H1 (cell line): Measurements from ENCODE around the gene LDLRAD4. TPM values are rescaled to one million over a fixed set of nuclear protein-coding genes. Genes with fewer than 3 reads are reported as not detected.

Experiments
- CTCF ChIA-PET: fragments of 300-600 bp; sonication (Branson Sonifier 250); formaldehyde crosslinking; loops from one replicate; lab custom pipeline; 2021; ENCODE audit not compliant: partially characterized antibody; lab: Charles Lee
- POLR2A ChIA-PET: fragments of 300-600 bp; sonication (Branson Sonifier 250); formaldehyde crosslinking; loops from one replicate; lab custom pipeline; 2021; ENCODE audit warnings: inconsistent platforms; ENCODE audit not compliant: partially characterized antibody; lab: Charles Lee
- DNase-seq, 2 experiments: peaks; one replicate each; pipeline versions ENCODE4 v3.0.0 to v3.0.0-alpha.2; 2010 to 2022; ENCODE audit warnings: low spot score in 2 of 2, low read depth in 1 of 2, mixed read lengths in 1 of 2
- FAIRE-seq: peaks from 2 replicates; lab custom pipeline; 2011; peaks lifted over from hg19 to GRCh38; lab: Jason Lieb, UNC
- H2AFZ ChIP-seq: 2 replicates; pipeline ENCODE4 v1.8.1; 2012; ENCODE audit warnings: low read length, inconsistent platforms
- H2AK5ac ChIP-seq: 2 replicates; pipeline ENCODE4 v1.6.1; 2013; ENCODE audit warnings: low read depth, low read length
- H2BK120ac ChIP-seq: replicated peaks from 2 replicates; pipeline ENCODE3; 2013; ENCODE audit warnings: low read depth, low read length, inconsistent platforms
- H2BK12ac ChIP-seq: 2 replicates; pipeline ENCODE4 v1.6.1; 2013; ENCODE audit warnings: low read depth, low read length
- H2BK15ac ChIP-seq: 2 replicates; pipeline ENCODE4 v1.6.1; 2013; ENCODE audit warnings: low read length
- H2BK20ac ChIP-seq: 2 replicates; pipeline ENCODE4 v1.6.1; 2013; ENCODE audit warnings: low read length
- H2BK5ac ChIP-seq: 2 replicates; pipeline ENCODE4 v1.6.1; 2013; ENCODE audit warnings: low read depth, low read length
- H3K14ac ChIP-seq: 2 replicates; pipeline ENCODE4 v1.6.1; 2013; ENCODE audit warnings: inconsistent platforms; ENCODE audit not compliant: insufficient read length
- H3K18ac ChIP-seq: 2 replicates; pipeline ENCODE4 v1.6.1; 2013; ENCODE audit warnings: low read length; ENCODE audit errors: extremely low read depth
- H3K23ac ChIP-seq: 2 replicates; pipeline ENCODE4 v1.6.1; 2013; ENCODE audit warnings: inconsistent platforms; ENCODE audit not compliant: insufficient read length
- H3K23me2 ChIP-seq: 2 replicates; pipeline ENCODE4 v1.6.1; 2013; ENCODE audit warnings: low read depth, low read length
- H3K27ac ChIP-seq: 2 replicates; pipeline ENCODE4 v1.6.1; 2011; ENCODE audit warnings: low read depth, low read length, inconsistent platforms
- H3K27me3 ChIP-seq, 4 experiments: replicated peaks in 1 of 4; 1 replicate in 1 of 4; 2 replicates in 3 of 4; pipeline versions ENCODE4 v1.6.1 to v1.8.1; 2011 to 2013; ENCODE audit warnings: low read length in 3 of 4, mild to moderate bottlenecking in 3 of 4, inconsistent platforms in 2 of 4, mixed read lengths in 2 of 4, moderate library complexity in 1 of 4; ENCODE audit not compliant: control insufficient read depth in 3 of 4, insufficient read depth in 3 of 4; ENCODE audit errors: extremely low read depth in 1 of 4
- H3K36me3 ChIP-seq, 4 experiments: 2 replicates each; pipeline versions ENCODE4 v1.6.1 to v1.8.1; 2011 to 2013; ENCODE audit warnings: mild to moderate bottlenecking in 4 of 4, low read length in 3 of 4, moderate library complexity in 2 of 4, control low read depth in 1 of 4, inconsistent platforms in 1 of 4; ENCODE audit not compliant: insufficient read depth in 4 of 4, control insufficient read depth in 2 of 4
- H3K4ac ChIP-seq: replicated peaks from 2 replicates; pipeline ENCODE3; 2013; ENCODE audit warnings: low read length, low read depth, mixed read lengths, inconsistent platforms; ENCODE audit not compliant: insufficient read length
- H3K4me1 ChIP-seq, 4 experiments: replicated peaks in 1 of 4; 1 replicate in 1 of 4; 2 replicates in 3 of 4; pipeline versions ENCODE4 v1.6.1 to v1.8.1; 2011 to 2013; ENCODE audit warnings: low read length in 3 of 4, inconsistent platforms in 2 of 4, mixed read lengths in 1 of 4; ENCODE audit not compliant: insufficient read depth in 4 of 4, control insufficient read depth in 3 of 4
- H3K4me2 ChIP-seq, 2 experiments: 2 replicates each; pipeline versions ENCODE4 v1.6.1 to v1.8.1; 2011 to 2013; ENCODE audit warnings: low read depth in 2 of 2, low read length in 2 of 2, control low read depth in 1 of 2, inconsistent platforms in 1 of 2, mild to moderate bottlenecking in 1 of 2; ENCODE audit not compliant: insufficient read depth in 1 of 2
- H3K4me3 ChIP-seq, 4 experiments: fragments of 200-600, 300-600 bp in 1 of 4; sonication (generic), shearing (Covaris generic), sonication (Bioruptor Twin) in 1 of 4; 2 replicates each; pipeline versions ENCODE4 v1.5.1 to v1.8.1; 2011 to 2016; ENCODE audit warnings: low read length in 4 of 4, low read depth in 3 of 4, control low read depth in 2 of 4, inconsistent platforms in 2 of 4, mild to moderate bottlenecking in 2 of 4, mixed read lengths in 1 of 4, moderate library complexity in 1 of 4; ENCODE audit not compliant: insufficient read depth in 2 of 4; ENCODE audit errors: extremely low read depth in 1 of 4
- H3K56ac ChIP-seq: replicated peaks from 2 replicates; pipeline ENCODE3; 2013; ENCODE audit warnings: low read depth, mild to moderate bottlenecking, mixed read lengths, low read length, inconsistent platforms; ENCODE audit not compliant: insufficient read length
- H3K79me1 ChIP-seq: 2 replicates; pipeline ENCODE4 v1.6.1; 2013; ENCODE audit warnings: low read depth, low read length, control low read depth
- H3K79me2 ChIP-seq, 2 experiments: 2 replicates each; pipeline versions ENCODE4 v1.6.1 to v1.8.1; 2012 to 2013; ENCODE audit warnings: low read length in 2 of 2, mild to moderate bottlenecking in 2 of 2, inconsistent platforms in 1 of 2; ENCODE audit not compliant: insufficient read depth in 2 of 2, control insufficient read depth in 1 of 2
- H3K9ac ChIP-seq, 4 experiments: replicated peaks in 1 of 4; 1 replicate in 1 of 4; 2 replicates in 3 of 4; pipeline versions ENCODE4 v1.6.1 to v1.8.1; 2011 to 2013; ENCODE audit warnings: low read depth in 3 of 4, low read length in 3 of 4, control low read depth in 2 of 4, mild to moderate bottlenecking in 2 of 4, moderate library complexity in 2 of 4, inconsistent platforms in 1 of 4; ENCODE audit errors: extremely low read depth in 1 of 4
- H3K9me3 ChIP-seq, 2 experiments: 2 replicates each; pipeline versions ENCODE4 v1.6.1 to v1.8.1; 2012 to 2013; ENCODE audit warnings: mild to moderate bottlenecking in 2 of 2, moderate library complexity in 2 of 2, control low read depth in 1 of 2, inconsistent platforms in 1 of 2, low read depth in 1 of 2, low read length in 1 of 2, mixed read lengths in 1 of 2; ENCODE audit not compliant: insufficient read depth in 2 of 2
- H4K20me1 ChIP-seq, 2 experiments: replicated peaks in 1 of 2; 2 replicates each; pipeline versions ENCODE3 to v1.8.1; 2011 to 2013; ENCODE audit warnings: inconsistent platforms in 2 of 2, low read length in 2 of 2, mild to moderate bottlenecking in 1 of 2; ENCODE audit not compliant: insufficient read depth in 2 of 2, control insufficient read depth in 1 of 2
- H4K5ac ChIP-seq: 2 replicates; pipeline ENCODE4 v1.6.1; 2013; ENCODE audit warnings: low read length, low read depth, mixed read lengths, inconsistent platforms; ENCODE audit not compliant: insufficient read length
- H4K8ac ChIP-seq: 2 replicates; pipeline ENCODE4 v1.8.0; 2013; ENCODE audit warnings: mild to moderate bottlenecking, moderate library complexity, low read length, inconsistent platforms; ENCODE audit not compliant: insufficient read depth; ENCODE audit errors: extremely low read depth
- H4K91ac ChIP-seq: replicated peaks from 2 replicates; pipeline ENCODE3; 2013; ENCODE audit warnings: low read length, mixed read lengths, inconsistent platforms; ENCODE audit not compliant: insufficient read length
- ASH2L ChIP-seq: fragments of 200-600, 300-600 bp; sonication (generic); IDR thresholded peaks from one replicate; pipeline ENCODE4 v1.7.1; 2017; ENCODE audit warnings: low read length
- CREB1 ChIP-seq: IDR thresholded peaks from 2 replicates; pipeline ENCODE4 v1.6.1; 2012; ENCODE audit warnings: inconsistent platforms
- CTCF ChIP-seq, 3 experiments: IDR thresholded peaks; 1 replicate in 2 of 3; 2 replicates in 1 of 3; pipeline versions ENCODE4 v1.5.1 to v1.6.1; 2011; ENCODE audit warnings: low read length in 3 of 3, mild to moderate bottlenecking in 3 of 3, inconsistent platforms in 2 of 3, low read depth in 1 of 3, moderate library complexity in 1 of 3; ENCODE audit not compliant: insufficient read depth in 1 of 3; ENCODE audit errors: control extremely low read depth in 1 of 3
- EGR1 ChIP-seq: IDR thresholded peaks from 2 replicates; pipeline ENCODE4 v1.6.1; 2011; ENCODE audit warnings: low read depth, low read length, borderline replicate concordance
- EP300 ChIP-seq, 2 experiments: IDR thresholded peaks; 1 replicate in 1 of 2; 2 replicates in 1 of 2; pipeline ENCODE4 v1.6.1; 2011 to 2012; ENCODE audit warnings: low read depth in 2 of 2, low read length in 2 of 2, mild to moderate bottlenecking in 2 of 2, borderline replicate concordance in 1 of 2, inconsistent platforms in 1 of 2, moderate library complexity in 1 of 2
- HDAC6 ChIP-seq: IDR thresholded peaks from one replicate; pipeline ENCODE4 v1.7.1; 2012; ENCODE audit warnings: low read depth, mild to moderate bottlenecking, inconsistent platforms, low read length, moderate library complexity
- NRF1 ChIP-seq: IDR thresholded peaks from 2 replicates; pipeline ENCODE4 v1.6.1; 2011; ENCODE audit warnings: mild to moderate bottlenecking, low read depth, low read length, improper control_type of control experiment
- RAD21 ChIP-seq, 2 experiments: IDR thresholded peaks in 1 of 2; conservative IDR thresholded peaks in 1 of 2; 2 replicates each; pipeline ENCODE4 v1.6.1; 2011; ENCODE audit warnings: low read depth in 2 of 2, low read length in 2 of 2, improper control_type of control experiment in 1 of 2, inconsistent platforms in 1 of 2, mild to moderate bottlenecking in 1 of 2, moderate library complexity in 1 of 2
- SIRT6 ChIP-seq: IDR thresholded peaks from one replicate; pipeline ENCODE4 v1.7.1; 2012; ENCODE audit warnings: low read length, inconsistent platforms
- ZNF274 ChIP-seq: IDR thresholded peaks from 2 replicates; pipeline ENCODE4 v1.7.0; 2012; ENCODE audit warnings: low read length, borderline replicate concordance; ENCODE audit errors: extremely low read depth
- WGBS, 2 experiments: shearing (Covaris generic) in 1 of 2; methylation state at CpG; one replicate each; pipeline versions ENCODE4 v1.1.6 to v1.1.7; 2013 to 2015; ENCODE audit warnings: low lambda C conversion rate in 2 of 2, mixed read lengths in 2 of 2, inconsistent platforms in 1 of 2, low coverage in 1 of 2, missing lambda C conversion rate in 1 of 2; ENCODE audit not compliant: insufficient replicate concordance in 2 of 2, insufficient coverage in 1 of 2, insufficient read length in 1 of 2; ENCODE audit errors: extremely low coverage in 1 of 2, missing lambda C conversion rate in 1 of 2; 5-methylcytosine and 5-hydroxymethylcytosine counted together
- polyA plus RNA-seq, 7 experiments: library from polyadenylated mRNA; depleted of rRNA in 3 of 7; stranded (reverse) in 5 of 7; unstranded in 2 of 7; fragments of >200 nt in 5 of 7; fragments of 200-250 nt in 2 of 7; gene quantifications; 1 replicate in 5 of 7; 2 replicates in 1 of 7; 4 replicates in 1 of 7; pipeline versions ENCODE4 v1.2.1 to v1.2.3, GENCODE V29; 2011 to 2013; ENCODE audit warnings: missing spikeins in 2 of 7, mixed read lengths in 2 of 7
- total RNA-seq: library from RNA; stranded (reverse); fragmentation: NEBNext Ultra II Directional; extraction: Animal tissue kit (Norgen Biotek cat#: 25700); gene quantifications from 2 replicates; pipeline ENCODE4 v1.2.1, GENCODE V29; 2021

The LDLRAD4 gene
- total and polyA plus RNA-seq, 2 of the 8 experiments (the other 6 are each of a cell fraction or from before 2014, with no cell fraction given) = 0.77 to 1.4 TPM

- CTCF ChIA-PET = interaction anchor here (1.0 kb wide), 1 partner anchor 304 kb away, joined by 3 read pairs; no protein-coding TSS in a partner anchor
These were observed 198.3 kb downstream of the LDLRAD4 start for GRCh38 chr18:13416848-13417247.

More at GRCh38 chr18:13416848-13417247, 198.3 kb downstream of the LDLRAD4 start:
- no peak overlapping the region for H3K14ac ChIP-seq
- TF ChIP-seq CTCF (IDR thresholded peaks at IDR 0.05; ENCODE audit: control extremely low read depth in 1 of 3, insufficient read depth in 1 of 3, low read depth in 1 of 3, low read length in 3 of 3) (no peak), EP300 (IDR thresholded peaks at IDR 0.05; ENCODE audit: borderline replicate concordance in 1 of 2, low read depth in 2 of 2, low read length in 2 of 2) (no peak), ZNF274 (no peak), SIRT6 (no peak), HDAC6 (no peak), NRF1 (no peak), RAD21 (IDR thresholded peaks at IDR 0.05 in 1 of 2, conservative IDR thresholded peaks at IDR 0.05 in 1 of 2; ENCODE audit: low read depth in 2 of 2, low read length in 2 of 2) (no peak), ASH2L (no peak), CREB1 (no peak), EGR1 (no peak)
- H3K79me2 ChIP-seq = no peaks in the 10 kb centered on the region
- no peak overlapping the region for H2AK5ac ChIP-seq
- no peaks in the 10 kb centered on the region for H3K79me1 ChIP-seq
- H3K27ac ChIP-seq = no peak overlapping the region
- H3K23me2 ChIP-seq = no peaks in the 10 kb centered on the region; the same call in 1 of the 2 replicates
- no peak for DNase-seq
- H3K23ac ChIP-seq = no peak overlapping the region
- no peak overlapping the region for H2BK20ac ChIP-seq
- H3K9ac ChIP-seq = no peak overlapping the region
- H2BK12ac ChIP-seq = no peak overlapping the region
- 0 out of 7 replicates have a peak, but pooled peaks cover 0 to 2% (median 0%) of the 10 kb centered on the region in 4 experiments for H3K4me1 ChIP-seq
- no peak for FAIRE-seq
- 0 out of 4 replicates have a peak, but pooled peaks cover 0 to 2% of the 10 kb centered on the region in 2 experiments for H3K9me3 ChIP-seq
- no peak overlapping the region for H2AFZ ChIP-seq
- H4K8ac ChIP-seq = no peak overlapping the region
- H2BK120ac ChIP-seq = no peak overlapping the region
- H3K4me3 ChIP-seq = no peak overlapping the region
- H3K4me2 ChIP-seq = no peak overlapping the region
- no peak overlapping the region for H4K91ac ChIP-seq
- no peak overlapping the region for H4K5ac ChIP-seq
- H2BK5ac ChIP-seq = no peak overlapping the region
- H3K56ac ChIP-seq = no peak overlapping the region
- H2BK15ac ChIP-seq = no peak overlapping the region
- H3K18ac ChIP-seq = no peak overlapping the region
- H3K36me3 ChIP-seq = no peaks in the 10 kb centered on the region
- 89% methylated on average over 3 of the region's 3 CpGs; no CpG with 5 or more reads in 1 of the 2 experiments for WGBS, 2 experiments
- H3K4ac ChIP-seq = no peak overlapping the region
- POLR2A ChIA-PET = no interaction called here
- no peaks in the 10 kb centered on the region for H4K20me1 ChIP-seq
- no peaks in the 10 kb centered on the region for H3K27me3 ChIP-seq
